T-helper 22 cell (primary cell): ENCODE measurements around the gene UBE2Q1.
A peak's percentile ranks its signal among the peaks of the same experiment; 100 is the strongest.

Source experiments
- DNase-seq: peaks from one replicate; pipeline ENCODE4 v3.0.0-alpha.2; 2020; ENCODE audit warnings: low read depth

UBE2Q1 gene

DNA sequence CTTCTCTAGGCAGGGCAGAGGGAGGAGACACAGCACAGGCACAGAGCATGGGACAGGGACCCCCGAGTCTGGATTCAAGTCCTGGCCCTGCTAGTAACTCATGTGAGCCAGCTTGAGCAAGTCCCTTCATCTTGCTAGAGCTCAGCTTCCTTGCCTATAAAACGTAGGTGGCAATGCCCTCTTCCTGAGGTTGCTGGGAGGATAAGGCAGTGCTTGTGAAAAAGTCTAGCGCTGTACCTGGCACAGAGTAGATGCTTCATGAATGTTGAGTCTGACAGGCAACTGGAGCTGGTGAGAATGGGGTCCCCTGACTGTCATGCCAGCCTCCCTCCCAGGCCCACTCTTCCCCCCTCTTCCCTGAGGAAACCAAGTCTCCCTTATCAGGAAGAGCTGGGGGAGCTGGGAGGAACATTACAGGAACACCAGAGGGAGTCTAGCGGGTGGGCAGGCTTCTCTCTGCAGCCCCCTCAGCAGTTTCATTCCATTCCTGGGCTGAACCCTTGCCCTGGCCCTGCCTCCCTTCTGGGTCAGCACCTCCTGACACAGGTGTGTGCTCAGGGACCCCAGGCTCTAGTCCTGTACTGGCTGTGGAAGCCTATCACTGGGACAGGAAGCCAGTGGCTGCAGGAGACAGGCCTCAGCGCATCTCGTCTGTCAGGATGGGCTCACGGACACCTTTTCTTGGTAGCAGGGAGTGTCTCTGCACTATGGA is 19.0 kb upstream of the UBE2Q1 start:
- no peak for DNase-seq

DNA sequence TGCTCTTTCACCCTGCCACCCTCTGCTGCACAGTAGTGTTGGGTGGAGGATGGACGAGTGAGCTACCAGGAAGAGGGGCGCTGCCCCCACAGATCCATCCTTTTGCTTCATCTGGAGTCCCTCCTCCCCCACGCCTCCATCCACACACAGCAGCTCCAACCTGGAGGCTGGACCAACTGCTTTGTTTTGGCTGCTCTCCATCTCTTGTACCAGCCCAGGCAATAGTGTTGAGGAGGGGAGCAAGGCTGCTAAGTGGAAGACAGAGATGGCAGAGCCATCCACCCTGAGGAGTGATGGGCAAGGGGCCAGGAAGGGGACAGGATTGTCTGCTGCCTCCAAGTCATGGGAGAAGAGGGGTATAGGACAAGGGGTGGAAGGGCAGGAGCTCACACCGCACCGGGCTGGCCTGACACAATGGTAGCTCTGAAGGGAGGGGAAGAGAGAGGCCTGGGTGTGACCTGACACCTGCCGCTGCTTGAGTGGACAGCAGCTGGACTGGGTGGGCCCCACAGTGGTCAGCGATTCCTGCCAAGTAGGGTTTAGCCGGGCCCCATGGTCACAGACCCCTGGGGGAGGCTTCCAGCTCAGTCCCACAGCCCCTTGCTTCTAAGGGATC is 17.6 kb upstream of the UBE2Q1 start:
- no peak for DNase-seq

GRCh38 chr1:154575147-154575927 is 16.9 kb upstream of the UBE2Q1 start:
- no peak for DNase-seq

- no peak for DNase-seq
Measured at GRCh38 chr1:154574716-154575115, 16.3 kb upstream of the UBE2Q1 start.

DNA sequence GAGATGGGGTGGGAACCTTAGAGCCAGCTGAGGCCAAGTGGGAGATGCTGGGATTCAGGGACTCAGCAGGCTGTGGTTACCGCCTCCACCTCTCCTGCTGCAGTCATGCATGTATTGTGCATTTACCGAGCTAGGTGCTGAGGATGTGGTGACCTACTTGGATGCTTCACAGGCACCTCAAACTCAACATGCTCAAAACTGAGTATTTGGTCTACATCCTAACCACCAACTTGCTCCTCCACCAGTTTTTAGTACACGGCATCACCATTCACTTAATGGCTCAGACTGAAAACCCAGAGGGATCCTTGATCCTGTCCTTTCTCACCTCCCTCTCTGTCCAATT is 14.7 kb upstream of the UBE2Q1 start:
- DNase-seq: no peak

GRCh38 chr1:154572468-154573167 is 14.2 kb upstream of the UBE2Q1 start:
- DNase-seq: no peak

DNA sequence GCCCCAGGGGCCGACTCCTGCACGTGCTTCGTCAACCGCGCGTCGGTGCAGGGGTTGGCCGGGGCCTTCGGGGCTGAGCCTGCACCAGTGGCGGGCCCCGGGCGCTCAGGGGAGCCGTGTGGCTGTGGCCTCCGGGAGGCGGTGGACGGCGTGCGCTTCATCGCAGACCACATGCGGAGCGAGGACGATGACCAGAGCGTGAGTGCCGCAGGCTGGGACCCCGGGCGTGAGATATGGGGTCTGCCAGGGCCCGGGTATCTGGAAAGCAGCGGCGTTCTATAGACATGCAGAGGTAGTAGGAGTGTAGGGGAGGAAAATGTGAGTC is 13.5 kb upstream of the UBE2Q1 start:
- DNase-seq: no peak

- no peak for DNase-seq
Measured at GRCh38 chr1:154571244-154571963, 12.9 kb upstream of the UBE2Q1 start.

DNA sequence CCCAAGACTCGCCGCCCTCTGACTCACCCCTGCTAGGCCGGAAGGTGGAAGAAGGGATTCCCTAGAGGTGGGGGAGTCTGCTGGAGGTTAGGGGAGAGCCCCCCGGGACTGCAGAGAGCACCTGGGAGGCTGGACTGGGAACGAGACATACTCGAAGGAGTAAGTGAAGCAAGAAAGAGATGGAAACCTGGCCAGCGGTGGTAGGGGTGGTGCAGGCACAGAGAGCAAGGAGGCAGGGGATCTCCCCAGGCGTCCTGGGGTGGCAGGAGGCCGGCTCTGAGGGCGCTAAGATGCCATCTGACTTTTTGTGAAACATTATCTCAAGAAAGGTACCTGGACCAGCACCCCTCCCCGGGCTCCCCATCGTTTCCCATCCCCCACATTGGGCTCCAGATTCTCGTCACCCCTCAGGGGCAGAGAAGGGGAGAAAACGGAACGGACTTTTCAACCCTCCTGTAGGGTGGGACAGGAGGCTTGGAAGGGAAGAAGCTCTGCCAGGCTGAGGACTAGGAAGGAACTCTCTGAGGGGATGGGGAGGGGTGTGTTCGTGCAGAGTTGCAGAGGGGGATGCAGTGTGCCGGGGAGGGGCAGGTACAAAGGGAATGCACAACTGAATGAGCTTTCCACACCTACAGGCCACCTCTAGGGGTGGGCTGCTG is 9.8 kb upstream of the UBE2Q1 start:
- DNase-seq: no peak

- DNase-seq: peak; percentile 38
Measured at GRCh38 chr1:154567386-154568156, 9.1 kb upstream of the UBE2Q1 start, which contains the start of gene CHRNB2. TSS of gene CHRNB2 (plus strand) at chr1:154567778. CDS start at chr1:154568045, 267 bp downstream.

DNA sequence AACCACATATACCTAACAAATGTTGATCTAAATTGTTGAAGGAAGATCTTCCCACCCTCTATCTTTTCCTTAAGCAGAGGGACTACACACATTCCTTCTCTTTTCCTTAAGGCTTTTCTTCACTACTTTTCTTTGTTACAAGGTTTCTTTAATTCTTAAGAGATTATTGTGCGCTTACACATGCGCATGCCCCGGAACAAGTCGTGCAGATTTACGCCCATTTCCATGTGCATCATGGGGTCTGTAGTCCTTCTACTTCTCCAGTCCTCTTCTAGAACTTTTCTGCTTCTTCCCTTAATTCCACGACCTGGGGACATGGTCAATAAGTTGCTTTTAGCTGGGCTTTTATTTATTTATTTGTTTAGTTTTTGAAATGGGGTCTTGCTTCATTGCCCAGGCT is 7.4 kb upstream of the UBE2Q1 start:
- DNase-seq: no peak

- peak; percentile 65 for DNase-seq
Measured at GRCh38 chr1:154559466-154560044, 1.1 kb upstream of the UBE2Q1 start.

DNA sequence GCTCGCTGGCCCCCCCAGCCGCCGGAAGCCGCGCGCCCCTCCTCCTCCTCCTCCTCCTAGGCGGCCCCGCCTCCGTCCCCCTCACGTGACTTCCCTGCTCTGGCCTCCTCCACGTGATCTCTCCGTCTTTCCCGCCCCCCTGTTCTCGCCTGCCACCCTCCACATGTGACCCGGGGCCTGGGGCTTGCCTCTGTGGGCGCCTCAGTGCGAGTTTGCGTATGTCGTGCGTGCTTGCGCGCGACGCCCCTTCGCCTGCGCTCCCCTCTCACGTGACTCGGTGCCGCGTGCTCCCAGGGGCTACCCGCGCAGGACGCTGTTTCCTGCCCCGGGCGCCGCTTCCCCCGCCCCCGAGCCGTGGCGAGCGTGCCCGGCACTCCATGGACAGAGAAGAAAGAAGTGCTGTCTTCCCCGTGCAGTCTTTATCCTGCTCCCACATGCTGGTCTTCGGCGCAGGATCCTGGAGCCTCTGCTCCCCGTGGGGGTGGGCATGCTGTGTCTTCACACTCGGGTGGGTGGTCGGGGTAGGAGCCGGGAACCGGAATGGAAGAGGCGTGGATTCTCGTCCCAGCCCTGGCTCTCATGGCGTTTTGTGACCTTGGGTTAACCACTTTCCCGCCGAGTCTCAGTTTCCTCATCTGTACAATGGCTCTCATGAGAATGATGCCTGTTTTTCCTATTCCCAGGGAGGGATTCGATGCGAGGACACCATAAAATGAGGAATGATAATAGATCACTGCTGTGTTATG is 431 bp upstream of the UBE2Q1 start:
- peak; percentile 100 for DNase-seq

DNA sequence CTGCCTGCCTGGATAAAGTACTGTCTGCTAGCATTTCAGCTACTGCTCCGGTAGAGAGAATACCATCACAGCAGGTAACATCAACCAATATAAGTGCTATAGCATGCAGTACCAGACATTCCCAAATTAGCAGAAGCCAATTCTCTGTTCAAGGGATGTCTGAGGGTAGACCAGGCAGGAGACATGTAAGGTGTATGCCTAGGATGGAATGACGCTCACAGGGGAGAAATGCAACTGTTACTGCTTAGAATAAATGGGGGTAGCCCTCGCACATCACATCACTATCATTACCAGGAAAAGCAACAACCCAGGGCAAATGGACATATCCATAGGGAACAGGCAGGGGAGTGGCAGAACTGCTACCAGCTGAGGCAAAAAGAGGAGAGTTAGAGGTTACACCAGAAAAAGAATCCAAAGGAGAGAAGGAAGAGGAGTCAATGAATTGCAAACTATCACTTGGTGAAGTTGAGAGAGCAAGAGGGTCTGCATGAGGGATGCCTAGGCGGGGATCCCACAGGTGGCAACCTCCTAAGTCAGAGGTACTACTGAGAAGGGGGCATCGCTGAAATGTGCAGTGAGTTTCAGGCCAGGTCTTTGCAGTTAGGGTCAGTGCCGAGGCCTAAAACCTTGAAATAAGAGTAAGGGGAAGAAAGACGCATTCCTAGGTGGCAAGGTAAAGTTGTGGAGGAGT is 1.1 kb downstream of the UBE2Q1 start:
- no peak for DNase-seq

GRCh38 chr1:154556422-154556821 is 2.0 kb downstream of the UBE2Q1 start:
- DNase-seq: no peak

GRCh38 chr1:154553056-154554030 is 5.1 kb downstream of the UBE2Q1 start:
- no peak for DNase-seq

DNA sequence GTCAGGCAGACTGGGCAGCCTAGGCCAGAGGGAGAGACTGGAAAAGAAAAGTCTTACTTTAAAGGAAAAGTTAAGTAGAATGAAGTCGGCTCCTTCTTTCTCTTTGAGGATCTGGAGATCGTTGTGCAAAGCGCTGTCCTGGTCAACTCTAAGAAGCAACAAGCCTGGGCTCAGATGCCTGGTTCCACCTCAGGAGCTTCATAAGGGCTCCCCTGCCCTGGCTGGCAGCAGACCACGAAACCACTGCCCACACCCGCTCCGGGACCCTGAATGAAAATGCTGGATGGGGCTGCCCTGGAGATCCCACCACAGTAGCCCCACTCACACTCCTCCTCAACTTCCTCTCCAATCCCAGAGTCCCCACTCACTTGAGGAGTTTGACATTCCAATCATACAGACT is 6.4 kb downstream of the UBE2Q1 start:
- DNase-seq: no peak

- DNase-seq: no peak
Measured at GRCh38 chr1:154551474-154551873, 7.0 kb downstream of the UBE2Q1 start.
